SK-N-SH (cell line): ENCODE measurements around the gene CDKL4.
"Not testable (repeated sequence)": the region's sequence is repeated elsewhere in the genome, so short reads cannot be mapped to it uniquely, and the experiment has no call there.

Source experiments
- CHD2 ChIP-seq: fragments of 150-350 bp; IDR thresholded peaks from 2 replicates; pipeline ENCODE4 v1.6.1; 2018; ENCODE audit warnings: low read length; ENCODE audit not compliant: partially characterized antibody
- EP300 ChIP-seq, 2 experiments: IDR thresholded peaks; 2 replicates each; pipeline versions ENCODE4 v1.4.0 to v1.6.1; 2012; ENCODE audit warnings: borderline replicate concordance in 1 of 2, low read depth in 1 of 2, low read length in 1 of 2
- SIN3A ChIP-seq: IDR thresholded peaks from 2 replicates; pipeline ENCODE4 v1.6.1; 2012; ENCODE audit warnings: low read depth, mild to moderate bottlenecking, low read length, moderate library complexity, borderline replicate concordance
- TF ChIP-seq, protein P1 (sequence below): IDR thresholded peaks from 2 replicates; pipeline ENCODE4 v1.4.0; 2012; ENCODE audit warnings: low read depth
- TF ChIP-seq, protein P2 (sequence below): fragments of 200-600 bp; sonication (generic); IDR thresholded peaks from 2 replicates; pipeline ENCODE4 v1.6.1; 2017; ENCODE audit warnings: antibody characterized with exemption, mild to moderate bottlenecking, moderate library complexity

DNA sequence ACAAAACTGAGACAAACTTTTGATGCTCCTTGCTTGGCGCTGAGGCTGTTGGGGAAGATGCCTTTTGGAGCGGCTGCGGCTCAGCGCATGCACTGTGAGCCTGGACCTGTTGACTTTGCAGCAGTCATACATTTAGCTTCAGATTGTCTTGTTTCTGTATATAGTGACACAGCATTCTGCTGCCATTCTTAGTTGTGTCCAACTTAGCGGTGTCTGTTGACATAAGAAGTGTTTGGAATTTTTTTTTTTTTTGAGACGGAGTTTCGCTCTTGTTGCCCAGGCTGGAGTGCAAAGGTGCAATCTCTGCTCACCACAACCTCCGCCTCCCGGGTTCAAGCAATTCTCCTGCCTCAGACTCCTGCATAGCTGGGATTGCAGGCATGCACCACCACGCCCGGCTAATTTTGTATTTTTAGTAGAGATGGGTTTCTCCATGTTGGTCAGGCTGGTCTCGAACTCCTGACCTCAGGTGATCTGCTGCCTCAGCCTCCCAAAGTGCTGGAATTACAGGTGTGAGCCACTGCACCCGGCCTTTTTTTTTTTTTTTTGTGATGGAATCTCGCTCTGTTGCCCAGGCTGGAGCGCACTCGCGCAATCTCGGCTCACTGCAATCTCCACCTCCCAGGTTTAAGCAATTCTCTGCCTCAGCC is 105.5 kb downstream of the CDKL4 start:
- not testable (repeated sequence) for TF ChIP-seq EP300 (IDR thresholded peaks at IDR 0.05; ENCODE audit: borderline replicate concordance in 1 of 2, low read depth in 1 of 2, low read length in 1 of 2); CHD2; SIN3A
- TF ChIP-seq, protein P1, sequence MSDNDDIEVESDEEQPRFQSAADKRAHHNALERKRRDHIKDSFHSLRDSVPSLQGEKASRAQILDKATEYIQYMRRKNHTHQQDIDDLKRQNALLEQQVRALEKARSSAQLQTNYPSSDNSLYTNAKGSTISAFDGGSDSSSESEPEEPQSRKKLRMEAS = not testable (repeated sequence)
- TF ChIP-seq, protein P2, sequence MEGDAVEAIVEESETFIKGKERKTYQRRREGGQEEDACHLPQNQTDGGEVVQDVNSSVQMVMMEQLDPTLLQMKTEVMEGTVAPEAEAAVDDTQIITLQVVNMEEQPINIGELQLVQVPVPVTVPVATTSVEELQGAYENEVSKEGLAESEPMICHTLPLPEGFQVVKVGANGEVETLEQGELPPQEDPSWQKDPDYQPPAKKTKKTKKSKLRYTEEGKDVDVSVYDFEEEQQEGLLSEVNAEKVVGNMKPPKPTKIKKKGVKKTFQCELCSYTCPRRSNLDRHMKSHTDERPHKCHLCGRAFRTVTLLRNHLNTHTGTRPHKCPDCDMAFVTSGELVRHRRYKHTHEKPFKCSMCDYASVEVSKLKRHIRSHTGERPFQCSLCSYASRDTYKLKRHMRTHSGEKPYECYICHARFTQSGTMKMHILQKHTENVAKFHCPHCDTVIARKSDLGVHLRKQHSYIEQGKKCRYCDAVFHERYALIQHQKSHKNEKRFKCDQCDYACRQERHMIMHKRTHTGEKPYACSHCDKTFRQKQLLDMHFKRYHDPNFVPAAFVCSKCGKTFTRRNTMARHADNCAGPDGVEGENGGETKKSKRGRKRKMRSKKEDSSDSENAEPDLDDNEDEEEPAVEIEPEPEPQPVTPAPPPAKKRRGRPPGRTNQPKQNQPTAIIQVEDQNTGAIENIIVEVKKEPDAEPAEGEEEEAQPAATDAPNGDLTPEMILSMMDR = not testable (repeated sequence)
